H1 (cell line): Measurements from ENCODE around the gene PTPRC. TPM values are rescaled to one million over a fixed set of nuclear protein-coding genes. Genes with fewer than 3 reads are reported as not detected.

Experiments
- CTCF ChIA-PET: fragments of 300-600 bp; sonication (Branson Sonifier 250); formaldehyde crosslinking; loops from one replicate; lab custom pipeline; 2021; ENCODE audit not compliant: partially characterized antibody; lab: Charles Lee
- POLR2A ChIA-PET: fragments of 300-600 bp; sonication (Branson Sonifier 250); formaldehyde crosslinking; loops from one replicate; lab custom pipeline; 2021; ENCODE audit warnings: inconsistent platforms; ENCODE audit not compliant: partially characterized antibody; lab: Charles Lee
- DNase-seq, 2 experiments: peaks; one replicate each; pipeline versions ENCODE4 v3.0.0 to v3.0.0-alpha.2; 2010 to 2022; ENCODE audit warnings: low spot score in 2 of 2, low read depth in 1 of 2, mixed read lengths in 1 of 2
- FAIRE-seq: peaks from 2 replicates; lab custom pipeline; 2011; peaks lifted over from hg19 to GRCh38; lab: Jason Lieb, UNC
- H2AFZ ChIP-seq: 2 replicates; pipeline ENCODE4 v1.8.1; 2012; ENCODE audit warnings: low read length, inconsistent platforms
- H2AK5ac ChIP-seq: 2 replicates; pipeline ENCODE4 v1.6.1; 2013; ENCODE audit warnings: low read depth, low read length
- H2BK120ac ChIP-seq: replicated peaks from 2 replicates; pipeline ENCODE3; 2013; ENCODE audit warnings: low read depth, low read length, inconsistent platforms
- H2BK12ac ChIP-seq: 2 replicates; pipeline ENCODE4 v1.6.1; 2013; ENCODE audit warnings: low read depth, low read length
- H2BK15ac ChIP-seq: 2 replicates; pipeline ENCODE4 v1.6.1; 2013; ENCODE audit warnings: low read length
- H2BK20ac ChIP-seq: 2 replicates; pipeline ENCODE4 v1.6.1; 2013; ENCODE audit warnings: low read length
- H2BK5ac ChIP-seq: 2 replicates; pipeline ENCODE4 v1.6.1; 2013; ENCODE audit warnings: low read depth, low read length
- H3K14ac ChIP-seq: 2 replicates; pipeline ENCODE4 v1.6.1; 2013; ENCODE audit warnings: inconsistent platforms; ENCODE audit not compliant: insufficient read length
- H3K18ac ChIP-seq: 2 replicates; pipeline ENCODE4 v1.6.1; 2013; ENCODE audit warnings: low read length; ENCODE audit errors: extremely low read depth
- H3K23ac ChIP-seq: 2 replicates; pipeline ENCODE4 v1.6.1; 2013; ENCODE audit warnings: inconsistent platforms; ENCODE audit not compliant: insufficient read length
- H3K23me2 ChIP-seq: 2 replicates; pipeline ENCODE4 v1.6.1; 2013; ENCODE audit warnings: low read depth, low read length
- H3K27ac ChIP-seq: 2 replicates; pipeline ENCODE4 v1.6.1; 2011; ENCODE audit warnings: low read depth, low read length, inconsistent platforms
- H3K27me3 ChIP-seq, 4 experiments: replicated peaks in 1 of 4; 1 replicate in 1 of 4; 2 replicates in 3 of 4; pipeline versions ENCODE4 v1.6.1 to v1.8.1; 2011 to 2013; ENCODE audit warnings: low read length in 3 of 4, mild to moderate bottlenecking in 3 of 4, inconsistent platforms in 2 of 4, mixed read lengths in 2 of 4, moderate library complexity in 1 of 4; ENCODE audit not compliant: control insufficient read depth in 3 of 4, insufficient read depth in 3 of 4; ENCODE audit errors: extremely low read depth in 1 of 4
- H3K36me3 ChIP-seq, 4 experiments: 2 replicates each; pipeline versions ENCODE4 v1.6.1 to v1.8.1; 2011 to 2013; ENCODE audit warnings: mild to moderate bottlenecking in 4 of 4, low read length in 3 of 4, moderate library complexity in 2 of 4, control low read depth in 1 of 4, inconsistent platforms in 1 of 4; ENCODE audit not compliant: insufficient read depth in 4 of 4, control insufficient read depth in 2 of 4
- H3K4ac ChIP-seq: replicated peaks from 2 replicates; pipeline ENCODE3; 2013; ENCODE audit warnings: low read length, low read depth, mixed read lengths, inconsistent platforms; ENCODE audit not compliant: insufficient read length
- H3K4me1 ChIP-seq, 4 experiments: replicated peaks in 1 of 4; 1 replicate in 1 of 4; 2 replicates in 3 of 4; pipeline versions ENCODE4 v1.6.1 to v1.8.1; 2011 to 2013; ENCODE audit warnings: low read length in 3 of 4, inconsistent platforms in 2 of 4, mixed read lengths in 1 of 4; ENCODE audit not compliant: insufficient read depth in 4 of 4, control insufficient read depth in 3 of 4
- H3K4me2 ChIP-seq, 2 experiments: 2 replicates each; pipeline versions ENCODE4 v1.6.1 to v1.8.1; 2011 to 2013; ENCODE audit warnings: low read depth in 2 of 2, low read length in 2 of 2, control low read depth in 1 of 2, inconsistent platforms in 1 of 2, mild to moderate bottlenecking in 1 of 2; ENCODE audit not compliant: insufficient read depth in 1 of 2
- H3K4me3 ChIP-seq, 4 experiments: fragments of 200-600, 300-600 bp in 1 of 4; sonication (generic), shearing (Covaris generic), sonication (Bioruptor Twin) in 1 of 4; 2 replicates each; pipeline versions ENCODE4 v1.5.1 to v1.8.1; 2011 to 2016; ENCODE audit warnings: low read length in 4 of 4, low read depth in 3 of 4, control low read depth in 2 of 4, inconsistent platforms in 2 of 4, mild to moderate bottlenecking in 2 of 4, mixed read lengths in 1 of 4, moderate library complexity in 1 of 4; ENCODE audit not compliant: insufficient read depth in 2 of 4; ENCODE audit errors: extremely low read depth in 1 of 4
- H3K56ac ChIP-seq: replicated peaks from 2 replicates; pipeline ENCODE3; 2013; ENCODE audit warnings: low read depth, mild to moderate bottlenecking, mixed read lengths, low read length, inconsistent platforms; ENCODE audit not compliant: insufficient read length
- H3K79me1 ChIP-seq: 2 replicates; pipeline ENCODE4 v1.6.1; 2013; ENCODE audit warnings: low read depth, low read length, control low read depth
- H3K79me2 ChIP-seq, 2 experiments: 2 replicates each; pipeline versions ENCODE4 v1.6.1 to v1.8.1; 2012 to 2013; ENCODE audit warnings: low read length in 2 of 2, mild to moderate bottlenecking in 2 of 2, inconsistent platforms in 1 of 2; ENCODE audit not compliant: insufficient read depth in 2 of 2, control insufficient read depth in 1 of 2
- H3K9ac ChIP-seq, 4 experiments: replicated peaks in 1 of 4; 1 replicate in 1 of 4; 2 replicates in 3 of 4; pipeline versions ENCODE4 v1.6.1 to v1.8.1; 2011 to 2013; ENCODE audit warnings: low read depth in 3 of 4, low read length in 3 of 4, control low read depth in 2 of 4, mild to moderate bottlenecking in 2 of 4, moderate library complexity in 2 of 4, inconsistent platforms in 1 of 4; ENCODE audit errors: extremely low read depth in 1 of 4
- H3K9me3 ChIP-seq, 2 experiments: 2 replicates each; pipeline versions ENCODE4 v1.6.1 to v1.8.1; 2012 to 2013; ENCODE audit warnings: mild to moderate bottlenecking in 2 of 2, moderate library complexity in 2 of 2, control low read depth in 1 of 2, inconsistent platforms in 1 of 2, low read depth in 1 of 2, low read length in 1 of 2, mixed read lengths in 1 of 2; ENCODE audit not compliant: insufficient read depth in 2 of 2
- H4K20me1 ChIP-seq, 2 experiments: replicated peaks in 1 of 2; 2 replicates each; pipeline versions ENCODE3 to v1.8.1; 2011 to 2013; ENCODE audit warnings: inconsistent platforms in 2 of 2, low read length in 2 of 2, mild to moderate bottlenecking in 1 of 2; ENCODE audit not compliant: insufficient read depth in 2 of 2, control insufficient read depth in 1 of 2
- H4K5ac ChIP-seq: 2 replicates; pipeline ENCODE4 v1.6.1; 2013; ENCODE audit warnings: low read length, low read depth, mixed read lengths, inconsistent platforms; ENCODE audit not compliant: insufficient read length
- H4K8ac ChIP-seq: 2 replicates; pipeline ENCODE4 v1.8.0; 2013; ENCODE audit warnings: mild to moderate bottlenecking, moderate library complexity, low read length, inconsistent platforms; ENCODE audit not compliant: insufficient read depth; ENCODE audit errors: extremely low read depth
- H4K91ac ChIP-seq: replicated peaks from 2 replicates; pipeline ENCODE3; 2013; ENCODE audit warnings: low read length, mixed read lengths, inconsistent platforms; ENCODE audit not compliant: insufficient read length
- BRCA1 ChIP-seq: IDR thresholded peaks from 2 replicates; pipeline ENCODE4 v1.6.1; 2012; ENCODE audit warnings: low read depth, low read length, improper control_type of control experiment
- EGR1 ChIP-seq: IDR thresholded peaks from 2 replicates; pipeline ENCODE4 v1.6.1; 2011; ENCODE audit warnings: low read depth, low read length, borderline replicate concordance
- GABPA ChIP-seq: IDR thresholded peaks from 2 replicates; pipeline ENCODE4 v1.6.1; 2011; ENCODE audit warnings: mild to moderate bottlenecking, low read length, moderate library complexity, borderline replicate concordance; ENCODE audit not compliant: insufficient read depth
- JUN ChIP-seq: IDR thresholded peaks from 2 replicates; pipeline ENCODE4 v1.6.1; 2011; ENCODE audit warnings: low read depth, mild to moderate bottlenecking, improper control_type of control experiment, low read length
- SIN3A ChIP-seq, 2 experiments: IDR thresholded peaks in 1 of 2; conservative IDR thresholded peaks in 1 of 2; 2 replicates each; pipeline ENCODE4 v1.6.1; 2011 to 2012; ENCODE audit warnings: low read length in 2 of 2, improper control_type of control experiment in 1 of 2, low read depth in 1 of 2, mild to moderate bottlenecking in 1 of 2
- WGBS, 2 experiments: shearing (Covaris generic) in 1 of 2; methylation state at CpG; one replicate each; pipeline versions ENCODE4 v1.1.6 to v1.1.7; 2013 to 2015; ENCODE audit warnings: low lambda C conversion rate in 2 of 2, mixed read lengths in 2 of 2, inconsistent platforms in 1 of 2, low coverage in 1 of 2, missing lambda C conversion rate in 1 of 2; ENCODE audit not compliant: insufficient replicate concordance in 2 of 2, insufficient coverage in 1 of 2, insufficient read length in 1 of 2; ENCODE audit errors: extremely low coverage in 1 of 2, missing lambda C conversion rate in 1 of 2; 5-methylcytosine and 5-hydroxymethylcytosine counted together
- polyA plus RNA-seq, 7 experiments: library from polyadenylated mRNA; depleted of rRNA in 3 of 7; stranded (reverse) in 5 of 7; unstranded in 2 of 7; fragments of >200 nt in 5 of 7; fragments of 200-250 nt in 2 of 7; gene quantifications; 1 replicate in 5 of 7; 2 replicates in 1 of 7; 4 replicates in 1 of 7; pipeline versions ENCODE4 v1.2.1 to v1.2.3, GENCODE V29; 2011 to 2013; ENCODE audit warnings: missing spikeins in 2 of 7, mixed read lengths in 2 of 7
- total RNA-seq: library from RNA; stranded (reverse); fragmentation: NEBNext Ultra II Directional; extraction: Animal tissue kit (Norgen Biotek cat#: 25700); gene quantifications from 2 replicates; pipeline ENCODE4 v1.2.1, GENCODE V29; 2021

PTPRC gene
- total and polyA plus RNA-seq, 2 of the 8 experiments (the other 6 are each of a cell fraction or from before 2014, with no cell fraction given), result 0.05 TPM; not detected in 1

DNA sequence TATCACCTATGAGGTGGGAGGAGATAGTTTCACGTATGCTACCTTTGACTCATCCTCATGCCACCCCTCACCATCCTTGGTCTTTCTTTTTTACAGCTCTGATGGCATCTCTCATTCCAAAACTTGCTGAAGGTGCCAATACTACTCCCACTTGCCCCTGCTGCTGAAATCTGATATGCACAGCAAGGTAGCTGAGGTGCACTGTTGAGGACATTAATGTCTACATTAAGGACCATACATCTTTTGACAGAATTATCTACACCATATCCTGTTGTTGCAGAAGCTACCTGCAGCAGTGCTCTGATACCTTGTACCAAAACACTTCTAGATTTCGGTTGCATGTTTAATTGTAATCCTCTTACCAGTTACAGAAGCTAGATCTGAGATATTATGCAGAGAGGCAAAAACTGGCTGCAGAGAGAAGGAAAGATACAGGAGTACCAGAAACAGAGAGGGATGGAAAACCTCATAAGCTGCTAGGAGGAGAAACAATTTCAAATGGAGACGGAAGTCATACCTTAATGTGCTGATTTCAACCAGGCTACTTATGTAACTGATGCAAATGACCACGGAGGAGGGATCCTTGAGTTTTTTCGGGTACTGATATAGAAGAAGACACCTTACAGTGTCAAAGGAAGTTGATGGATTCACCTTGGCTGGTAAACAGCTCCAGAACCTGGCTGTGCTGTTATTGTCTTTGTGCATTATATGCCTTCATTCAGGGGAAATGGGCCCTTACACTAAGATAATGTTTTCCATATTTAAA is 19.3 kb upstream of the PTPRC start:
- 94% methylated on average over 5 of the region's 5 CpGs; no CpG with 5 or more reads in 1 of the 2 experiments for WGBS, 2 experiments
- Histone ChIP-seq H3K27ac (no peak overlapping the region), H4K5ac (no peak overlapping the region)
- no peak for TF ChIP-seq SIN3A (conservative IDR thresholded peaks at IDR 0.05 in 1 of 2, IDR thresholded peaks at IDR 0.05 in 1 of 2; ENCODE audit: low read depth in 1 of 2, low read length in 2 of 2)
- TF ChIP-seq GABPA, result no peak
- no peak for TF ChIP-seq EGR1
- TF ChIP-seq BRCA1, result no peak
- TF ChIP-seq JUN, result no peak
- TF ChIP-seq, all 59 proteins: peak for 0
- H3K79me2 ChIP-seq, result no peaks in the 10 kb centered on the region
- H3K4me1 ChIP-seq, result no peaks in the 10 kb centered on the region
- no peak for FAIRE-seq
- no peaks in the 10 kb centered on the region for H3K27me3 ChIP-seq
- H3K4ac ChIP-seq, result no peak overlapping the region
- H2BK120ac ChIP-seq, result no peak overlapping the region
- H3K56ac ChIP-seq, result no peak overlapping the region
- H2BK15ac ChIP-seq, result no peak overlapping the region
- H4K91ac ChIP-seq, result no peak overlapping the region
- H3K4me3 ChIP-seq, result no peak overlapping the region
- no peaks in the 10 kb centered on the region for H3K36me3 ChIP-seq
- H2BK5ac ChIP-seq, result no peak overlapping the region
- ChIA-PET POLR2A (no interaction called here), CTCF (interaction anchor here (0.6 to 1.6 kb wide), 4 partner anchors 10 to 1098 kb away, joined by 3 to 4 read pairs (median 3); no protein-coding TSS in a partner anchor)
- H3K14ac ChIP-seq, result no peak overlapping the region
- H3K18ac ChIP-seq, result no peak overlapping the region
- no peak overlapping the region for H2BK12ac ChIP-seq
- H2AK5ac ChIP-seq, result no peak overlapping the region
- DNase-seq, result no peak
- H3K4me2 ChIP-seq, result no peak overlapping the region
- H3K79me1 ChIP-seq, result no peaks in the 10 kb centered on the region
- no peak overlapping the region for H2AFZ ChIP-seq
- no peak overlapping the region for H2BK20ac ChIP-seq
- H4K20me1 ChIP-seq, result no peaks in the 10 kb centered on the region
- H3K23me2 ChIP-seq, result no peaks in the 10 kb centered on the region
- no peak overlapping the region for H4K8ac ChIP-seq
- no peaks in the 10 kb centered on the region for H3K9me3 ChIP-seq
- no peak overlapping the region for H3K23ac ChIP-seq
- no peak overlapping the region for H3K9ac ChIP-seq
